ENCODE measurements around the gene ELAVL2.

DNA sequence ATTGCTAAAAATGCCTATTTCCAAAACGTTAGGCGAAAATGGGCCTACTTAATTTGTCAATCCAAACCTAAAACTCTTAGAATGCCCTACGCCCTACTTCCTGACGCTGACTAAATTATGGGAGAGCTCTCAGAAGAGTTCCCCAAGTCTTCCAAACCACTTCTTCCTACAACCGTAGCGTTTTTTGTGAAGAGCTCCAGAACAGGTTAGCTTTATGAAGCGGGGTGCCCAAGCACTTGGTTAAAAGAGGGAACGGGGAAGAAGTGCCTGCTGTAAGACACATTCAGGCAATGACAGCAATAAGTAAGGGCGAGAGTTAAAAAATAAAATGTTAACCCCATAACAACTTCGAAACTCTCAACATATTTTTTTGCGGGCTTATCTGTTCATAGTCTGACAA lies 2.8 kb downstream of the ELAVL2 start:
- no peak for TF ChIP-seq CTCF (IDR thresholded peaks at IDR 0.05)
- no peak for TF ChIP-seq POLR2A (IDR thresholded peaks at IDR 0.05)
- TF ChIP-seq EP300 (IDR thresholded peaks at IDR 0.05) = no peak
